ENCODE results near the gene PDE9A. TPM values are rescaled to one million over a fixed set of nuclear protein-coding genes. Genes with fewer than 3 reads are reported as not detected.
"Not testable (repeated sequence)": the region's sequence is repeated elsewhere in the genome, so short reads cannot be mapped to it uniquely, and the experiment has no call there.

PDE9A gene
- total RNA-seq, 1 donor from 2014 or later: 0.13 TPM

DNA sequence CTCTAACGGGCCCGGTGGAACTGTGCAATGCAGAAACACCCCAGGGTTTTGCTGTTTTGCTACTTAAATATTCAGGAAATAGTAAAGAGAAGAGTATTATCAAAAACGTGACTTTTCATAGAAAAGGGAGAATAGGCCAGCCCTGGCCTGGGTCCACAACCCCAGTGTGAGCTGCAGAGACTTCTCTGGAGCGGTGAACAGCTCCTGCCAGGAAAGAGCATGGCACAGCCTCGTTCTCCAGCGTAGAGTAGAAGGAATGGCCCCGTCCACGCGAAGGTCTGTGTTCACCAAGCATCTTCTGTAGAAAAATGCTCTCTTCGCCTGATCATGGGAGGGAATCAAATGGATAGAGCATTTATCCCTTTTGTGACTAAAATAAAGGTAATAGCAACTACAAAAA lies 51.4 kb downstream of the PDE9A start:
- DNase-seq (ENCODE audit: low read depth, low spot score): no peak

GRCh38 chr21:42705346-42705745 lies 51.9 kb downstream of the PDE9A start:
- no peak for DNase-seq (ENCODE audit: low read depth, low spot score)

DNA sequence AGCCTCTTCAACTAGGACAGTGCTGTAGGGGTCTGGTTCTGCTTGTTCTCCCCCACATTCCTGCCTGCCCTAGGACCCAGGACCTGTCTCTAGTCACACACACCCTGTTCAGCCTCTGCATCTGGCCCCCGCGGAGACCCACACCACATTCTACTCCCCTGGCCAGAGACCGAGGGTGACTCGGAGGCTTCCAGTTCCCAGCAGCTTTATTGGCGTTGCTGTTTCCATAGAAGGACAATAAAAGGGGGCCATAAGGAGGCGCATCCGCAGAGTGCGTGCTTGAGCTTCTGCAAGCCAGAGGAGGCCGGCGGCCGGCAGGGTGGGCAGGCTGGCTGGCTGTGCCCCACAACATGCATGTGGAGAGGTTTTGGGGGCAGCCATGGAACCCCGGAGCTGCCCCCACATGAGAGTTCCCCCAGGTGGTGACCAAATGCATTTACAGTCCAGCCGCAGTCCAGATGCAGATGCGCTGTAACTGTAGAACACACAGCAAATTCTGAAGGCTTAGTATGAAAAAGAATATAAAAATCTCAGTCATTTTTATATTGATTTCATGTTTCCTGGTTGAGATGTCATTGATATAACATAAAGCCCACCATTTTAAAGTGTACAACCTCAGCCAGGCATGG lies 52.4 kb downstream of the PDE9A start:
- DNase-seq (ENCODE audit: low read depth, low spot score): no peak

GRCh38 chr21:42706765-42707164 lies 53.3 kb downstream of the PDE9A start:
- no peak for DNase-seq (ENCODE audit: low read depth, low spot score)

- no peak for DNase-seq (ENCODE audit: low read depth, low spot score)
Measured at GRCh38 chr21:42707207-42707830, 53.9 kb downstream of the PDE9A start.

- no peak for DNase-seq (ENCODE audit: low read depth, low spot score)
Measured at GRCh38 chr21:42708107-42708506, 54.7 kb downstream of the PDE9A start.

DNA sequence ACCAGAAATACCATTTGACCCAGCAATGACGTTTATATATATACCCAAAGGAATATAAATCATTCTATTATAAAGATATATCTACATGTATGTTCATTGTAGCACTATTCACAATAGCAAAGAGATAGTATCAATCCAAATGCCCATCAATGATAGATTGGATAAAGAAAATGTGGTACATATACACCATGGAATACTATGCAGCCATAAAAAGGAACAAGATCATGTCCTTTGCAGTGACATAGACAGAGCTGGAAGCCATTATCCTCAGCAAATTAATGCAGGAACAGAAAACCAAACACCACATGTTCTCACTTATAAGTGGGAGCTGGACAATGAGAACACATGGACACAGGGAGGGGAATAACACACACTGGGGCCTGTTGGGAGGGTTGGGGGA lies 55.5 kb downstream of the PDE9A start:
- not testable (repeated sequence) for DNase-seq (ENCODE audit: low read depth, low spot score)

DNA sequence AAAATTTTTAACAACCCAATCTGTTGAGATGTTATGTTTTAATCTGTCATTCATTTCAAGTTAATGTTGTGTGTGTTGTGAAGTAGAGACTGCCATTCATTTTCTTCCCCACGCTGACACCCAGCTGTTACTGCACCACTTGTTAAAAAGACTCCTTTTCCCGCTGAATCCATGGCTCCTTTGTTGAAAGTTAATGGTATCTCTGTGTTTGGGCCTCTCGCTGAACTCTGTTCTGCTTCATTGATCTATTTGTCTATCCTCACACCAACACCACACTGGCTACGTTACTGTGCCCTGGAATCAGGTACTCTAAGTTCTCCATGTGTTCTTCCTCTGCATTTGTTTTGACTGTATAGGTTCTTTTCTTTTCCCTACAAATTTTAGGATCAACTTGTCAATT lies 58.2 kb downstream of the PDE9A start:
- no peak for DNase-seq (ENCODE audit: low read depth, low spot score)

DNA sequence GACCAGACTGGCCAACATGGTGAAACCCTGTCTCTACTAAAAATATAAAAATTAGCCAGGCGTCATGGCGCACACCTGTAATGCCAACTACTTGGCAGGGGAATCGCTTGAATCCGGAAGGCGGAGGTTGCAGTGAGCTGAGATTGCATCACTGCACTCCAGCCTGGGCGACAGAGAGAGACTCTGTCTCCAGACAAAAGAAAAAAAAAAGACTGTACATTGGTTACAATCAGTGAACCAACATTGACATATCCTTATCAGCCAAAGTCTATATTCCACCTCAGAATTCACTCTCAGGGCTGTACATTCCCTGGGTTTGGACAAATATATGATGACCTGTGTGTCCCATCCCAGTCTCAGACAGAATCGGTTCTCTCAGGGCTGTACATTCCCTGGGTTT lies 62.0 kb downstream of the PDE9A start:
- DNase-seq (ENCODE audit: low read depth, low spot score): not testable (repeated sequence)

DNA sequence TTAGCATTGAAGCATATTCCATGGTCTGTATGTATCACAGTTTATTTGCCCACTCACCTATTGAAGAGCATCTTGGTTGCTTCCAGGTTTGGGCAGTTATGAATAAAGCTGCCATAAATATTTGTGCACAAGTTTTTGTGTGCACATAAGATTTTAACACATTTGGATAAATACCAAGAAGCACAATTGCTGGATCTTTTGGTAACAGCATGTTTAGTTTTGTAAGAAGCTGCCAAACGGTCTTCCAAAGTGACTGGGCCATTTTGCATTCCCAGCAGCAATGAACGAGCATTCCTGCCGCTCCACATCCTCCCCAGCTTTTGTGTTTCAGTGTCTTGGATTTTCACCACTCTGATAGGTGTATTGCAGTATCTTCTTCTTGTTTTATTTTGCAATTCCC lies 62.7 kb downstream of the PDE9A start:
- no peak for DNase-seq (ENCODE audit: low read depth, low spot score)

GRCh38 chr21:42720484-42720883 lies 67.1 kb downstream of the PDE9A start:
- not testable (repeated sequence) for DNase-seq (ENCODE audit: low read depth, low spot score)

- no peak for DNase-seq (ENCODE audit: low read depth, low spot score)
Measured at GRCh38 chr21:42721341-42721824, 68.0 kb downstream of the PDE9A start.

DNA sequence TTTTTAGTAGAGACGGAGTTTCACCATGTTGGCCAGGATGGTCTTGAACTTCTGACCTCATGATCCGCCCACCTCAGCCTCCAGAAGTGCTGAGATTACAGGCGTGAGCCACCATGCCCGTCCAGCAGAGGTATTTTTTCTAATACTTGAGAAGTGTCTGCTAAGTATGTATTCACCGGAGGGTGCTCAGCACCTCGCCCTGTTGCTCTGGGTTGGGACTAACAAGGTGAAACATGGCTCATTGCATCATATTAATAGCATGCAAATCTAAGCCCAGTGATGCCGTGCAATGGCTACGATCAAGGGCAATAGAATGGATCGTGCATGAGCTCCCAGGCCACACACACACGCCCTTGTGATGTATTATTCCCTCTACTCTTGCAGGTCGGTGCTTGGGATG lies 68.7 kb downstream of the PDE9A start:
- DNase-seq (ENCODE audit: low read depth, low spot score): no peak

GRCh38 chr21:42722808-42723473 lies 69.5 kb downstream of the PDE9A start:
- no peak for DNase-seq (ENCODE audit: low read depth, low spot score)

GRCh38 chr21:42724226-42724920 lies 71.0 kb downstream of the PDE9A start:
- no peak for DNase-seq (ENCODE audit: low read depth, low spot score)

DNA sequence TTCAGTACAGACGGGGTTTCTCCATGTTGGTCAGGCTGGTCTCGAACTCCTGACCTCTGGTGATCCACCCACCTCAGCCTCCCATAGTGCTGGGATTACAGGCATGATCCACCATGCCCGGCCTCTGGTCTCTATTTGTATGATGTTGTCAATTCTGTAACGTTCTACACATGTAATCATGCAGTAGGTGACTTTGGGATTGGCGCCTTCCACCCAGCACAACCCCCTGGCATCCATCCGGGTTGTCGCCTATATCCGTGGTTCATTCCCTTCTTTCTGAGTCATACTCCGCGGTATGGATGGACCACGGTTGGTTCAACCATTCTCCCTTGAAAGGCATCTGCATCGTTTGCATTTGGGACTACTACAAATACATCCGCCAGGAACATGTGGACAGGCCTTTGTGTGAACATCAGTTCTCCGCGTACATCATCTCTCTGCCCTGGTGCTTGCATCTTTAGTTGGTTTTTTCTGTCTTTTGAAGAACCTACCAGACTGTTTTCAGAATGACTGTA lies 72.1 kb downstream of the PDE9A start:
- no peak for DNase-seq (ENCODE audit: low read depth, low spot score)

DNA sequence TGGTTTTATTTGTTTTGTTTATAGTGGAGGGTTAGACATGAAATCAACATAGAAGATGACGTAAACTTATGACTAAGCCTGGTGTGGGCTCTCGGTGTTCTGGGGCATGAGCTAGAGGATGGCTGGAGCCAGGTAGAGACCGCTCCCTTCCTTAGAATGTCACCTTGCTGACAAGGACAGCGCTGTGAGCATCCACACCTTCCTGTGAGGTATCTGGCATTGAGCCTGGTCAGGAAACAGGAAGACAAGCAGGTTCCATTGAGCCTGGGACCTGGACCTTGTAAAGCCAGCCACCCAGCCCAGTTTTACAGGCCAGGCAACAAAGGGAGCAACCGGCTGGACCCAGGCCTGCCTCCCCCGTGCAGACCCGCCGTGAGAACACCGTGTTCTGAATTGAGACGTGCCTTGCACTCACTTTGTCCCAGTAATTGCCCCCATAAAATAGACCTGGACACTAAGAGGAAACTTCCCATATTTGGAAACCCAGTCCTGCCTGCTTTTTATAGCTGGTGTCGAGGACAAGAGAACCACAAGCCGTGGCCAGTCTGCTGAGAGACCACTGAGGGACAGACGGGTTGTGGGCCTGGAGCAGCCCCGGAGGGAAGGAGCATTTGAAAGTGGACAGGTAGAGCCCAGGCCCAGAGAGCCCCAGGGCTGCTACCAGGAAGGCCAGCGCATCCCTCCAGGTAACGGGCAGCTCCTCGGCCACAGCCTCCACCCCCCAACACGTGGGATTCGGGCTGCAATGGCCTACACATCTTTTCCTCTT lies 78.0 kb downstream of the PDE9A start:
- no peak for DNase-seq (ENCODE audit: low read depth, low spot score)

DNA sequence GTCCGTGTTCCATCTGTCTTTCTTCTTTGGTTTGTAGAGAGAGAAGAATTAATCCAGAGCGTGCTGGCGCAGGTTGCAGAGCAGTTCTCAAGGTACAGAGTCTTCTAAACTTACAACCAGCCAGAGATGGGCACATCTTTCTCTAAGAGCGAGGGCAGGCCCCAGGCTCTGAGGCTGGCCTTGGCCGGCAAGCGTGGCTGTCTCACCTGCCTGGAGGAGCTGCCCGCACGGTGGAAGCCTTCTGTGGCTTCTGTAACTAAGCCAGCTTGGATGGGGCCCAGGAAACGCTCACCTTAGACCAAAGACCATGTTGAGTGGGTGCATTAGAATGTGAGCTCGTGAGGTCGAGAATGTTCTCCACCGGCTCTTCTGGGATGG lies 78.6 kb downstream of the PDE9A start:
- no peak for DNase-seq (ENCODE audit: low read depth, low spot score)

DNA sequence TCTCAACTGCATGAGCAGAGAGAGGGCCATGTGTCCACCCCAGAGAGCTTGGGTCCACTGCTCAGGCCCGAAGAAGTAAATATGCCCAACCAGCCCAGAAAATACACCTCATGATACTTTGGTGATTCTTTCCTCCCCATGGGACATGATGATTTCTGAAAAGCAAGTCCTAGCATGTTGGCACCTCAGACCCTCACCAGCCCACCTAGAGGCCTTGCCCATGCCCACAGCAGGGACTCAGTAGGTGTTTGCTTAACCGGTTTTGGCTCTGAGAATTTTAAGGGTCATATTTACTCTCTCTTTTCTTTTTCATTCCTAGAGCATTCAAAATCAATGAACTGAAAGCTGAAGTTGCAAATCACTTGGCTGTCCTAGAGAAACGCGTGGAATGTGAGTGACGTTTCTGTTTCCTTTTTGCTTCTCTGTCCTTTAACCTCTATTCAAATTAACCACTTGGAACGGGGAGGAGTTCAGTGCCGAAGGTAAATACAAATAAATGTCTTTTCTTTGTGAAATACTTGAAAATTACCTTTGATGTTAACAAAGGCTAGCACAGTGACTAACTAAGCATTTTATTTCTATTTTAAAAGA lies 79.7 kb downstream of the PDE9A start:
- no peak for DNase-seq (ENCODE audit: low read depth, low spot score)

GRCh38 chr21:42733874-42734273 lies 80.5 kb downstream of the PDE9A start:
- no peak for DNase-seq (ENCODE audit: low read depth, low spot score)
